NCI-H2081 (cell line): ENCODE measurements around the gene TTC21A.

ENCODE experiments used
- DNase-seq, 2 experiments: peaks; one replicate each; lab custom pipeline; 2025; lab: John Stamatoyannopoulos, UW

The TTC21A gene

GRCh38 chr3:39118931-39119660 lies 11.6 kb downstream of the TTC21A start:
- no peak for DNase-seq

DNA sequence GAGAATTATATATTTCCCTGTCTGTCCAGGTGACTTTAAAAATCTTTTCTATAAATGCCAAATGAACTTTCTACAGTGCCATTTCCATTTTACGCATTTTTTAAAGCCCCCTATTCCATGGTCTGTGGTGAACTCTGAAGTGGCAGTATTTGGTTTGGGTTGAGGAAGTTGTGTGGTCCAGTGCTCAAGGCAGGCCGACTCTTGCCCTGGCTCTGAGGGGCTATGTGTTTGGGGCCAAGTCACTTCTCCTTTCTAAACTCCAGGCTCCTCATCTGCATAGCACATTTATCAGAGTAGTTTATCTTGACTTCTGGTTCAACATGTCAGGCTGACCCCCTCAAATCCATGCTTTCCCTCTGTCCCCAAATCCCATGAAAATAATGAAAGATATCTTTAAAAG lies 14.1 kb downstream of the TTC21A start:
- DNase-seq = no peak

- no peak for DNase-seq
Measured at GRCh38 chr3:39122813-39123212, 15.3 kb downstream of the TTC21A start.

- no peak for DNase-seq
Measured at GRCh38 chr3:39124876-39125840, 17.7 kb downstream of the TTC21A start.

GRCh38 chr3:39125841-39126500 lies 18.5 kb downstream of the TTC21A start:
- DNase-seq = no peak

GRCh38 chr3:39126532-39127071 lies 19.1 kb downstream of the TTC21A start:
- DNase-seq = no peak

DNA sequence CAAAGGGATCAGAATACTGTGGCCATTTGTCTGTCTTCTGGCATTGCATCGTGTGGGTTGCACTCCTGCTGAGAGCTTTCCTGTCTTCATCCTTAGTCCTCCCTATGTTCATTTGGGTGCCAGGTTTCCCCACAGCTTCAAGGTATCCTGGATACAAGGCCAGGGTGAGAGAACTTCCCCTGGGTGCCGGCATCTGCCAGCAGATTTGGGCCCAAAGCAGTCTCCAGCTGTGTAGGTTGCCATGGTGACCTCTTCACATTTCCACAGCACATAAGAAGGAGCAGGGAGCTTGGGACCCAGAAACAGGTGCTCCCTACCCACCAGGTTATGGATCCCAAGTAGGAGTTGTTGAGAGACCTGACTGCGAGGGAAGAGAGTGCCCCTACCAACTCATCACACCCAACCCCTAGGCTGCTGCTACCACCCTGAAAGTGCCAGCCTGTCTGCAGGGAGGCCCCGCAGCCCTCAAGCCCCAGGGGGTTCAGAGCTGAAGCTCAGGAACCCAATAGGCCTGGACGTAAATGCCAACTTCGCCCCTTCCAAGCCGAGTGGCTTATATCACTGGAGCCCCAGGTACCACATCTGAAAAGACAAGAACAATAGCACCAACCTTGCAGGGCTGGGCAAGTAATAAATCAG lies 19.9 kb downstream of the TTC21A start:
- DNase-seq = peak in 1 of 2 experiments; percentile 37

- no peak for DNase-seq
Measured at GRCh38 chr3:39127908-39128304, 20.4 kb downstream of the TTC21A start.

DNA sequence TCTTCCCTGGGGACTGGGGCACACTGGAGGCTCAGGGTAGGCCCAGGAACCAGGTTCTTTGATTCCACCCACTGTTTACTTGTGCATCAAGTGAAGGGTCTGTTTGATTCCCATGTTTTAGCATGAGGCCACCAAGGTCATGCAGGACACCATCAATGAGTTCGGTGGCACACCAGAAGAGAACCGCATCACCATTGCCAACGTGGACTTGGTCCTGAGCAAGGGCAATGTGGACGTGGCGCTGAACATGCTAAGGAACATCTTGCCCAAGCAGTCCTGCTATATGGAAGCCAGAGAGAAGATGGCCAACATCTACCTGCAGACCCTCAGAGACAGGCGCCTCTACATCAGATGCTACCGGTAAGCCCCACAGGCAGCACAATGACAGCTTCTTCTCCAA lies 21.5 kb downstream of the TTC21A start:
- DNase-seq = no peak

GRCh38 chr3:39130026-39130425 lies 22.5 kb downstream of the TTC21A start:
- no peak for DNase-seq

- no peak for DNase-seq
Measured at GRCh38 chr3:39130693-39131265, 23.3 kb downstream of the TTC21A start.

DNA sequence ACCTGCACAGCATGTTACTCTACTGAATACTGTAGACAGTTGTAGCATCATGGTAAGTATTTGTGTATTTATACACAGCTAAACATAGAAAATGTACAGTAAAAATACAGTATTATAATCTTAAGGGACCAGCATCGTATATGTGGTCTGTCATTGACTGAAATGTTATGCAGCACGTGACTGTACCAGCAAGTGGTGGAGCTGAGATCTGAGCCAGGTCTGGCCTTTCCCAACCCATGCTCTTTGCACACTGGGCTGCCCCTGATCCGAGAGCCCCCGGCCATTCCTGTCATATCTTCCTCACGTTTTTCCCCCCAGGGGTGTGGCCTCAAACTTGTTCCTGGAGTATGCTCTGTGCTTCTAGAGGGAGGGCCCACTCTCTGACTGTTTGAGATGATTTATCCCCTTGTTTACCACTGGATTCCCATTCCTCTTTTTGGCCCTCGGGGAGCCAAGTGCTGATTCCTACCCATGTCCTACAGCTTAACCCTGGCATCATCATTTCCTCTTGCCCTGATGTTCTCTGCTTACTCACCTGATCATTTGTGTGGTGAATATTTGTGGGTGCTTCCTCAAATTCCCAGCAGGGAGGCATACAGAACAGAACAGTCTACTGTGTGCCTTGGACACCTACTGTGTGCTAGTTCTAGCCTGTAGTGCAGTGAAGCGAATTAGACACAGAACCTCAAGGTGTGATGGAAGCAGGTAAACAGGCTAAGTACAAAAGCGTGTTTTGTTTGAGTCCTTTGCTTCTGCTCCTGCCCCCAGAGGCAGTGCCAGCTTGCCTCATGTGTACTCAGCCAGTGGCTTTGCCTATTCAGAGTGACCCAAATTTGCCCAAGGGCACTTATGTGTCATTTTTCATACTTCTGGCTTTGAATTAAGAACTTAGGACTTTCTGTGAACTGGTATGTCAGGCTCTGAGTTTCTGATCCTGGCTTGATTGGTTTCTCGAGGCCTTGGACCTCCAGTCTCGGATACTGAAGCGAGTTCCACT lies 24.9 kb downstream of the TTC21A start:
- DNase-seq = no peak

DNA sequence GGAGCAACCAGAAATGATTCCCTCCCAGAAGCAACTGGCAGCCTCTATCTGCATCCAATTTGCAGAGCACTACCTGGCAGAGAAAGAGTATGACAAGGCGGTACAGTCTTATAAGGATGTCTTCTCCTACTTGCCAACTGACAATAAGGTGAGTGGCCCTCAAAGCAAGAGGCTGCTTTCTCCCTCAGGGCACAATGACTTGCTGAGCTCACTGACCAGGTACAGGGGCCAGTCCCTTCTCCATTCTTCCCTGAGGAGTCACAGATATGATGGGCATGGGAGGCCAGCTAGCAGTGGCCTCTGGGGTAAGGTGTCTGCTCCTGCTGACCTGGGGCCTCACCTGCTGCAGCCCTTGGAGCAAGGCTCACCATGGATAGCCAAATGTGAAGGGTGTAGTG lies 25.6 kb downstream of the TTC21A start:
- no peak for DNase-seq

DNA sequence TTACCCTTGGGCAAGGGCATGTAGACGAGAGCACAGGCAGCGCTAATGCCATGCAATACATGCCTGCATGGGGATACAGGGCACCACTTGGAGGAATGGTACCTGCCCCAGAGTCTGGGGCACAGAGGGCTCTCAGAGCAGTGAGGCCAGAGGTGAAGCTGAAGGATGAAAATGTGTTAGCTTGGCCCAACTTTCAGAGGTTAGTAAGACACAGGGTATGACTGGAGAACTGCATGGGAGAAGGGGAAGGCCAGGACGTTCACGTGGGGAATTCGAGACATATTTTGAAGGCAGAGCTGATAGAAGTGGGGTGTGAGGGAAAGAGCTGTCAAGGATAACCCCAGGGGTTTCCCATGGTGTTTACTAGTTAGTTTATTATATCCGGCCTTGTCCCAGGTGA lies 26.3 kb downstream of the TTC21A start:
- DNase-seq = no peak

DNA sequence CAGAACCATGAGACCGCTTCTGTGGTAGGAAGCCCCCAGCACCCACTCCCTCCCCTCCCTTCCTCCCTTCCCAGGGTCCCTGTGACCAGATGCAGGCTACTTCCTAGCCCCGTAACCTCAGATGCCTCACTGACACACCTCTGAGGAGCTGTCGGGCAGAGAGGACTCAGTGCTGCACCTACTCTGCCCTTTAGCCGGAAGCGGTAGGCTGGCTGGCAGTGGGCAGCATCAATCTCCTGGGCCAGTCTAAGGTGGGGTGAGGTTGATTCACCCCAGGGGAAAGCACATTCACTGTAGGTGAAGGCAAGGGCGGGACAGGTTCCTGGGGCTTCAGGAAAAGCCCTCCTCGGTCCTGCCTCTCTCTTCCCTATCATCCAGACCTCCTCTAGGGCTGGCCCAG lies 26.8 kb downstream of the TTC21A start:
- DNase-seq = no peak

DNA sequence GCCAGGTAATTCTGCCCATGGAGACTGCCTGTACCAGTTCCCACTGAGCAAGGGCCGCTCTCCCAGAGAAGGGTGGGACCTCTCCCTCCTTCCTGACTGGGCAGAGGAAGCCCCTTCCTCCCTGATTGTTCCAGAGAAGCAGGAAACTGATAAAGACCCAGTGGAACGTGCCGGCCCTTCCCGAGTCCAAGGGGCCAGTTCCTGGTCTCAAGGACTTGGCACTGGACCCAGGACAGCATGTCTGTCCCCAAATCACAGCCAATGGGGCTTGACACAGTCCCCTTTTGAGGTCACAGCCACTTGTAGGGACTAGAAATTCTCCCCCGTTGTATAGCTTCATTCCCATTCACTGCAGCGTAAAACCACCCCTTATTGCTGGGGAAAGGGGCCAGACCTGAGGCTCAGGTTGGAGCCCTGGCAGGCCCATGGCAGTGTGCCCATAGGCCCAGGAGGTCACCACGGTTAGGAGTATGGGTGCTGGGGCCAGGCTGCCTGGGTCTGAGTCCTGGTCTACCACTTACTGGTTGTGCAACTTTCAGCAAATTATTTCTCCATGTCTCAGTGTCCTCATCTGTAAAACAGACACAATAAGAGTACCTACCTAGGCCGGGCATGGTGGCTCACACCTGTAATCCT lies 27.8 kb downstream of the TTC21A start:
- no peak for DNase-seq

- no peak for DNase-seq
Measured at GRCh38 chr3:39136533-39137434, 29.3 kb downstream of the TTC21A start.

DNA sequence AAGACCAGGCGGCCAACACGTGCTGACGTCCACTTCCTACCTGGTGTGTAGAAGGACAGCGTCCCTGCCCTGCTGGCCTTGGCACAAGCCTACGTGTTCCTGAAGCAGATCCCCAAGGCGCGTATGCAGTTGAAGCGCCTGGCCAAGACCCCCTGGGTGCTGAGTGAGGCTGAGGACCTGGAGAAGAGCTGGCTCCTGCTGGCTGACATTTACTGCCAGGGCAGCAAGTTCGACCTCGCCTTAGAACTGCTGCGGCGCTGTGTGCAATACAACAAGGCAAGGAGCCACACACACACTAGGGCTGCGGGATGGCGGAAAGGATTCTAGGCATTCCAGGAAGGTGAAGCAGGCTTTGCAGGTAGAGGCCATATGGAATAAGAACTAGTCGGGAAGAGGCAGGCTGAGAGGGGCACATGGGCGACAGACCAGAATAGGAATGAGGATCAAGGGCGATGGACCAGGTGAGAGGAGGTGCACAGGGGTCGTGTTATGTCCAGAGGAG lies 30.0 kb downstream of the TTC21A start:
- no peak for DNase-seq
